NCI-H69 (cell line): ENCODE measurements around the gene VAV2.

ENCODE experiments used
- DNase-seq: peaks from one replicate; lab custom pipeline; 2025; lab: John Stamatoyannopoulos, UW

VAV2 gene

DNA sequence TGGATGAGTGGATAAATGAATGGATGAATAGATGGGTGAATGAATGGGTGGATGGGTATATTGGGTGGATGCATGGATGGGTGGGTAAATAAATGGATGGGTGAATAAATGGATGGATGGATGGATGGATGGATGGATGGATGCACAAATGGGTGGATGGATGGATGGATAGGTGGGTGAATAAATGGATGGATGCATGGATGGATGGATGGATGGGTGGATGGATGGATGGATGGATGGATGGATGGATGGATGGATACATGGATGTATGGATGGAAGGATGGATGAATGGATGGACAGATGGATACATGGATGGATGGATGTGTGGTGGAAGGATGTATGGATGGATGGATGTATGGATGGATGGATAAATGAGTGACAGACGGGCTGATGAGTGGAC is 140.4 kb downstream of the VAV2 start:
- DNase-seq: no peak

DNA sequence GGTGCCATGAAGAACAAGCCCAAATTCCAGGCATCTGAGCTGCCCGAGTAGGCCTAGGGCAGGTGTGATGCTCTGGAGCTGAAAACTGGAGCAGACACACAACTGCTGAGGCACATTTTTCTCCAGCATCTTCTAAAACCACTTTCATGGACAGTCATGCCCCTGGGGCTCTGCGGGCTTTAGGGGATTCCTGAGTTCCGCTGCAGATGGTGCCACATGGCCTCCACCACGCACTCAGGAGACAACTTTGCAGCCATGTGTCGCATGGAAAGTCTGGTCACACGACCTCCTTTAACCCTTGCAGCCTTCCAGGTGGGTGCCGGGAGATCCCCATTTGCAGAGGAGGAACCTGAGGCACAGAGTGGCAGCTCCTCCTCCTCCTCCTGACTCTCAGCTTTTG is 141.2 kb downstream of the VAV2 start:
- DNase-seq: no peak

DNA sequence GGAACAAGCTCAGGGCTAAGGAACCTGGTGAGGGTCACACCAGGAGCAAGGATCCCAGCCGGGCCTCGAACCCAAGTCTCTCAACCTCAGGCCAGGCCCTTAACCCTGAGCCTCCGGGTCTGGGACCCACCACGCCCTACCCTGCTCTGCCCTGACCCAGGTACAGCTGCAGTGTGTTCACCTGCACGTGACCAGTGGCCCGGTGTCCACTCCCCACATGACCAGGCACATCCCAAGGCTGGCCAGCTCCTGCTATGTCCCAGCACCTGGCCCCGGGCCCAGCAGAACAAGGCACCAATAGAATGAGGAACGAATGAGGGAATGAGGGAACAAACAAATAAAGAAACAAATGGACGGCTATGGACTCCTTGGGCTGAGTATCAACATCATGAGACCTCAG is 142.0 kb downstream of the VAV2 start:
- no peak for DNase-seq

DNA sequence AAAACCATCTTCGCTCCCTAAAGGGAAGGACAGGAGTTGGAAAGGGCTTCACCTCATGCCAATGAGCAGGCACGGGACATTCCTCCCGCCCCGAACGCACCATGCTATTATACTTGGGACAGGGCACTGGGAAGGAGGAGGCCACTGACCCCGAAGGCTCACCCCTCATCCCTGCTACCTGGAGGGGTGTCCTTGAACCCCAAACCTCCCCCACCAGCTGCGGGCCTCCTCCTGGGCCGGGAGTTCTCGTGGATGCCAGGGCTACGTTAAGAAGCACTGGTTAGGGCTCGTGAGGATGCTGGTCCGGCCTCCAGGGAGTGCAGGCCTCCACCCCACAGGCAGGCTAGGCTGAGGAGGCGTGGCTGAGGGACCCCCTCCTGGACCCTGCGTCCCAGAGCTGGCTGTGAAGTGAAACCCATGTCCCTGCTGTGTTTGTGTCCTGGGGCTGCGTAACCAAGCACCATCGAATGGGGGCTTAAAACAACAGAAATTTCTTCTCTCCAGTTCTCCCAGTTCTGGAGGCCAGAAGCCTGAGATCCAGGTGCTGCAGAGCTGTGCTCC is 142.9 kb downstream of the VAV2 start:
- no peak for DNase-seq

DNA sequence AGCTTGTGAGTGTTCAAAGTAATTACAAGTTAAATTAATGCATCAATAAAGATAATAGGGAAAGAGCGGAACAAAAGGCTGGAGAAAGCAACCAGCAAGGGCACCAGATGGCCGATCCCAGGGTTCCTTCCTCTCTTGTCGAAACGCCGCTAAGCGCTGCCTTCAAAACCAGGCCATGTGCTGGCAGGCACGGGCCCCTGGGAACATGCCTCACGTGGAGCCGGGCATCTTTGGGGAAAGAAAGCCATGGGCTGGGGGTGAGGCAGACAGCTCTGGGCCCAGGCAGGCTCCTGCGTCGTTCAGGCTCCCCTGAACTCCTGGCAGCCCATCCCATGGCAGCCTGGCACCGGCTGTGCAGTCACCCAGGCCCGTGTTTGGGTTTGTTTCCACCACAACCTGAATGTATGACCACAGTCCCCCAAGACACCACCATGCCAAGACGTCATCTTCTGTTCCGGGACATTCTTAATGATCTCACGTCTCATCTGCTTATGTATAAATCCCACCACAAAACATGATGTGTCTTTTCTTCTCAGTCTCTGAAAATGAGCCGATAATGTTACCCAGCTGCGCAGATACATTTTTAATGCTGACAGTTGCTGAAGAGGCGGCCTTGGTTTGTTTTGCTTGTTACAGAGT is 143.5 kb downstream of the VAV2 start:
- peak; percentile 90 for DNase-seq

DNA sequence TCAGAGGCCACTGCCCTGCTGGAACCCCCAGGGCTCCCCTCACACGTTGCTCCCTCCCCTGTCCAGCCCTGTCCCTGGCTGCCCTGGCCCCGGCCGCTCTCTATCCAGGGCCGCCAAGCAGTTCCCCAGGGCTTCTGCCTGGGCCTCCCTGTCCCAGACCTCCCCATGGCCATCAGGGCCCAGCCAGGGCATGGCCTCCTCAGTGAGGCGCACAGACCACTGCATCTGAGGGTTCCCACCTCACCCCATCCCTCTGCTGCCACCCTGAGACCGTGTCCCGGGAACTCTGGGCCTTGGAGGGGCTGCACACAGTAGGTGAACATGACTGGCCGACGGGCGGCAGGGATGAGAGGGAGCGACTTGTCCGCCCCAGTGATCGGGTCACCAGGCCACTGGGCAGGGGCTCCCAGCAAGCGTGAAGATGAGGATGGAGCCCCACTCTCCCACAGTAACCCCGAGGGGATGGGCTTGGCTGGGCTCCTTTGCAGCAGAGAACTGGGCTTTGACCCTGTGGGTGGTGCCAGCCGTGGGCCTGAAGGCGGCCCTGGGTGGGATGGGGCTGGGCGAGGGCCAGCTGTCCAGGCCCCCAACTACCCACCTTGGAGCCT is 145.5 kb downstream of the VAV2 start:
- no peak for DNase-seq

DNA sequence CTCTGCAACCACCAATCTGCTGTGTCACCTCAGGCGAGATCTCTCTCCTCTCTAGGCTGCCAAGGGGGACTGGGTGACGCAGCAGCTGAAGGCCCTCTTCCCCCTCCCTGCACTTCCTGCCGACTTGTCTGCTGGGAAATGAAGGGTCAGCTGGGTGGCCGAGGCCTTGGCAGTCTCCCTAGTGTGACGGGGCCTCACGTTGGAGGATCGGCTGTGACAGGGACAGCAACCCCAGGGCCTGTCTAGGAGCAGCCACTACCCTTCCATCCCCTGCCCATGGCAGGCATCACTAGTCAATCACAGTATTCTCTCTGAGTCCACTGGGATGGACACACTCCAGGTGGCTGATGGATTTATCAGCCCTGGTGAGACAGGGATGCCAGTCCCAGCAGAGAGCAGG is 146.7 kb downstream of the VAV2 start:
- DNase-seq: peak; percentile 62

DNA sequence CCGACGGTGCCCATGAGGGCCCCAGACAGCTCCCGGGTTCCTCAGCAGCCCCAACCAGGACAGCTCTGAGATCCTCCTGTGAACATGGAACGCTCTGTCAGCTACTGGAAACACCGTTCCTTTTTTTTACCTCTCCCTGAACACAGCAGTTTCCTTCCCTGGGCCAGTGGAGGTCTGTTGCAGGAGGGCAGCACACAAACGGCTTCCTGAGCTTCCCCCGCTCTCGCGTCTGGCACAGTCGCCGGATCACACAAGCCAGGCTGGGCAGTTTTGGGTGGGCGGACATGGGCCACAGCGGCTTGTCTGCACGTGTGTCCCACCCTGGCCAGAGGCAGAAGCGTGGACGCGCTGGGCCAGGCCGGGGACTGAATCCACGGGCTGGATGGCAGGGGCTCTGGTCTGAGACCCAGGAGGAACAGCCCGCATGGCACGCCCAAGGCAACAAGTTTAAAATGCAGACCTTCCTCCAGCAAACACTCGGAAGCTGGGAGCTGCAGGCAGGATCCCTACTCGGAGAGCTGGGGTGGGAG is 147.2 kb downstream of the VAV2 start:
- no peak for DNase-seq

DNA sequence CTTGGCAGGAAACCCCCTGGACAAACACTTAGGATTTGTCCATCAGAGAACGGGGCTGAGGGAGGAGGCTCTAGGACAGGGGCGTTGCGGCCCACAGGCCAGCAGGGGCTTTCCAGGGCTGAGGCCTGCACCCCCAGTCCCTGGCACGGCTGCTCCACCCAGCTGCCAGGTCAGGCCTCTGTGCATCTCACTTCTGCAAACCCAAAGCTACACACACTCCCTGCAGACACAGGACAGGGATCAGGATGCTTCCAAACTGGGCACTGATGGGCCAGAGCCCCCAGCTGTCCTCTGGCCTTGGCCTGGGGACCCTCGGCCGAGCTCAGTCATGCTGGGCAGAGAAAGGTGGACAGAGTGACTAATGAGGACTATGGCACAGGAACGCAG is 147.7 kb downstream of the VAV2 start:
- peak; percentile 61 for DNase-seq

DNA sequence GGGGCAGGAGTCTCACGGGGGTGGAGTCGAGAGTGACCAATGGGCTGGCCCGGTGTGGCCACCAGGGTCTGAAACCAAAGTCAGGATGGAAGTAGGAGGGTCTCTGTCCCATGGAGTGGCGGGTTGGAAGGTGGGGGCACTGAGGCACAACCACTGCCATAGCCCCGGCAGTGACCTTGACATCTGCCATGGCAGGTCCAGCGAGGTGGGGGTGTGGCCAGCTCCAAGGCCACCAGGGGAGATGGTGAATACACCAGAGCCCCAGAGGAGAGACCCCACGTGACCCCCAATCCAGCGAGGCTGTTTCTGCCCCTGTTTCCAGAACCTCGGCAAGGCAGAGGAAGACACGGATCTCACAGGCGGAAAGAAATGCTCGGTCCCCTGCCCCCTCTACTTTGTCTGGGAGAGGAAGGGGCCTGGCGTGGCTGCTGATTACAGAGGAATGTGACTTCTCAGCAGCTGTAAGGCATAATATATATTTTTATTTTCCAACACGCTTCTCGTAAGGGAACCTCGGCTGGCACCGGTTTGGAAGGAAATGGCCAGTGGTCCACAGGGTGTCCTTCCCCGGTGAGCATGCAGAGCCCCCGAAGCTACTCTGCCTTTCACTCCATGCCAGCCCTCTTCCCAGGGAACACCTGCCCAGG is 148.2 kb downstream of the VAV2 start:
- no peak for DNase-seq

DNA sequence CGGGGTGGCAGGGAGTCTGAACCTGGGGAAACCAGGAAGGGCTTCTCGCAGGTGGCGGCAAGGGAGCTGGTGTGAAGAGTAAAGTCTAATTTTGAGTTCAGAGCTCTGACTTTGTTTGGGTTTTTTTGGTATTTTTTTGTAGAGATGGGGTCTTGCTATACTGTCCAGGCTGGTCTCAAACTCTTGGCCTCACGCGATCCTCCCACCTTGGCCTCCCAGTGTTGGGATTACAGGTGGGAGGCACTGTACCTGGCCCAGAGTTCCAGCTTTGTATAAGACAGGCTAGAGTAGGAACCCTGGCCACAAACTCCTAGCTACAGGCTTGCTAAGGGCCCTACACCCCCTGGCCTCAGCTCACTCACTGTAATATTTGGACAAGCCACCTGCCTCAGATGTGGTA is 148.9 kb downstream of the VAV2 start:
- DNase-seq: peak; percentile 66

DNA sequence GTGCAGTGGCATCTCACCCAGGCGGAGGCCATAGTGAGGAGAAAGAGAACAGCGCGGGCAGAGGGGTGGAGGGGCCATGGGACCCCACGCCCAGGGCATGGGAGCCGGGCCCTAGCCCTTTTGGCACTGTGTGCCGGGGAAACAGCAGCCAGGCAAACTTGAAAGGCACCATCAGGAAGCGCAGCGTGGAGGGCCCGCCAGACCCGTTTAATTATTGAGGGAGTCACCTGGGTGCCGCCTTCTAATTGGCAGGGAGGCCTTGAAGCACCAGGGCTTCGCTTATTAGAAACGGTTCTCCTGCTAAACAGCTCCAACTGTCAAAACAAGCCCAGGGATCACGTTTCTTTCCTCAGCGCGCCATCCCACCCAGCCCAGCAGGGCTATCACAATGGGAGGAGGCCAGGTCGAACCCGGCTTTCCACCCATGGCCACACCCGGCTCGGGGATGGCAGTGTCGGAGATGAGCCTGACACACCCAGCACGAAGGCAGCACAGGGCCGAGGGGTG is 149.3 kb downstream of the VAV2 start:
- peak; percentile 99 for DNase-seq

DNA sequence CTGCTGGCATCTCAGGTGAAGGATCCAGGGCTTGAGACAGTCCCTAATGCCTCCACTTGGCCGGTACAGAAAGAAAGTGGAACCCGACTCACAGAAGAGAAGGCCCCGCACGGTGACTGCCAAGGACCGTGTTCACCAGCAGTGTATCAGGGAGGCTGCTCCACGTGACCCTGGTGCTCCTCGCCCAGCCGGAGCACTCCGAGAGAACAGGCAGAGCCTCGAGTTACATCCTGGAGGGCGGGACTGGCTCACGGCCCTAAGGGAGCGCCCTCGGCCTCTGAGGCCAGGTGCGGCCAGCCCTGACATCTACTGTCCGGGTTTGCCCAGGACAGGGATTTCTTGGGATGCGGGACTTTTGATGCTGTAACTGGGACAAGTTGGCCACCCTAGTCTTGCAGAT is 149.9 kb downstream of the VAV2 start:
- peak; percentile 67 for DNase-seq

DNA sequence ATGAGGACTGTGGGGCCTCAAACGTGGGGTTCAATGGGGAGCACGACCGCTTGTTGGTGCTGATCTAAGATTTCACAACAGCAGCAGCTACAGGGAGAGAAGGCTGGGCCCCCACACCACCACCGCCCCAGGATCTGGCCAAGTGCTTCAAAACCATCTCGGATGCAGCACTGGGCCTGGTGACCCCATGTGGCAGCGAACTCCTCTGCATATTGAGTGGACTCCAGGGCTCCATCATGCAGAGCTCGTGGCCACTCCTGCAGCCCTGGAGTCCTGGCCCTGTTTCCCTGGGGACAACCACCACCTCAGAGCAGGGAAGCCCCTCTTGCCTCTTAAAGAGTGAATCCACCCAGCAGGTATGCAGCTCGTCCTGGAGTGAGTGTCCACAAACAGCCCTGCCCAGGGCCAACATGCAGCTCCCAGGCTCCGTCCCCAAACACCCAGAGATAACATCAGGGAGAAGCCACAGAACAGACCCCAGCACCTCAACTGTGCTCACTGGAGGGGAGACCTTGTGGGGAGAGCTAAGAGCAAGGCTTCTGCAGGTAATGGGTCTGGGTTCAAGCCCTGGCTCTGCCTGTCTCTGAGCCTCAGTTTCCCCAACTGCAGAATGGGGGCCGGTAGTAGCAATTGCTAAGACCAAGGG is 150.8 kb downstream of the VAV2 start:
- no peak for DNase-seq

DNA sequence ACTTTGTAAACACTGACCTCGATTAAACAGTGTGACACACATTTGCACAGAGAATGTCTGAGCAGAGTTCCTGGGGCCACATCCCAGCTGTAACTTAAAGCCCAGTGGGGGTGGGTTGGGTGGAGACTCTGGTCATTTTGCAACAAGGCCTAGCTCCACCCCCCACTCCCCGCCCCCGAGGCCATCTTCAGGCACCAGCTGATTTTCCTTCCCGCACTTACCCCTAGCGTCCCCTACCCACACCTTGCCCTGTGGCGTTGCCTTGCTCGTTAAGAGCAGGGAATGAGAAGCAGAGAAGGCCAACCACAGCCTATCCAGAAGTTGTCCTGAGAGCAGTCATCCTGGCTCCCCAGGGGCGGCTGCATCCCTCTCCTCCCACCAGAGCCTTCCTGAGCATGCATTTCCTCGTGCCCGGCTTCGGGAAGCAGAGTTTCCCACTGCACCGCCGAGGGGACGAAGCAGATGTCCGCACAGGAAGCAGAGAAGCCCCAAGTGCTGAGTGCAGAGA is 152.2 kb downstream of the VAV2 start:
- peak; percentile 65 for DNase-seq

DNA sequence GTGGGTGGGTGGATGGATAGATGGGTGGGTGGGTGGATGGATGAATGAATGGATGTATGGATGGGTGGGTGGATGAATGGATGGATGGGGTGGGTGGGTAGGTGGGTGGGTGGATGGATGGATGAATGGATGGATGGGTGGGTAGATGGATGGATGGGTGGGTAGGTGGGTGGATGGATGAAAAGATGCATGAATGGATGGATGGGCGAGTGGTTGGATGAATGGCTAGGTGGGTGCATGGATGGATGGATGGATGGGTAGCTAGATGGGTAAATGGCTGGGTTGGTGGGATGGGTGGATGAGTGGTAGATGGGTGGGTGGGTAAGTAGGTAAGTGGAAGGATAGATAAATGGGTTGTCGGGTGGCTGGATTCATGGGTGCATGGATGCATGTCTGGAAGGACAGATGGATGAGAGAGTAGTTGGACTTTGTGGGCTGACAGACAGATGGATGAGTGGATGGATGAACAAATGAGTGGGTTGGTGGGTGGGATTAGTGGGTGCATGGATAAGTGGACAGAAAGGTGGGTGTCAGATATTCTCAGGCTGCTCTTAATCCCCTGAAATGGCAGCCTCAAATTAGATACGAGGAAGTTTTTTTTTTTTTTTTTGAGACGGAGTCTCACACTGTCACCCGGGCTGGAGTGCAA is 153.1 kb downstream of the VAV2 start:
- DNase-seq: no peak

DNA sequence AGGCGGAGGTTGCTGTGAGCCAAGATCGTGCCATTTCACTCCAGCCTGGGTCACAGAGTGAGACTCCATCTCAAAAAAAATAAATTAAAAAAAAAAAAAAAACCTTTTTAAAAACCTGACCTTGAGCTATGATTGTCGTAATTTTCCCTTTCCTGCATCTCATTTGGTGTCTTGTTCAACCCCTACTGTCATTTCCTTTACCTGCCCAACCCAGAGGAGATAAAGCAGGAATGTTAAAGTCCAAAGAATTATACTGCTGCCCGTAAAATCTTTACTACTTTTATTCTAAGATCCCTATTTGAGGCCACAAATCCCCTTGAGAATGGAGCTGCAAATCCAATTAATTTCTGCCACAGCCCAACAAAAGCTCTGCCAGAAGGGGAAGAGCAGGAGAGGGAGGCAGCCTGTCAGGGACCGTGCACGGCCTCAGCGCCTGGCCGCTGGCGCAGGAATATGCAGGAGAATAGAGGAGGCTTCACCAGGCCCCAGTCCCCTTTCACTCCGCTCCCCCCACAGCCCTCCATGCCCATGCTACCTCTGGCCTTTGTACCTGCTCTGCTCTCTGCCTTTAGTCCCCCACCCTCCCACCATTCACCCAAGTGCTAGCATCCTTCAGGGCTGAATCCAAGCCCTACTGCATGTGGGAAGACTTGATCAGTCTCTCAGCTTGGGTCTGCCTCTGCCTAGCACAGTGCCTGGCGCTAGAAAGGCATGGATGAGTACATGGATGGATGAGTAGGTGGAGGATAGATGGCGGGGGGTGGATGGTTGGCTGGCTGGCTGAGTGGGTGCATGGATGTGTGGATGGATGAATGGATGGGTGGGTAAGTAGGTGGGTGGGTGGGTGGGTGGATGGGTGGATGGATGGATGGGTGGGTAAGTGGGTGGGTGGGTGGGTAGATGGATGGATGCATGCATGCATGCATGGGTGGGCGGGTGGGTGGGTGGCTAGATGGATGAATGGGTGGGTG is 154.2 kb downstream of the VAV2 start:
- DNase-seq: no peak

DNA sequence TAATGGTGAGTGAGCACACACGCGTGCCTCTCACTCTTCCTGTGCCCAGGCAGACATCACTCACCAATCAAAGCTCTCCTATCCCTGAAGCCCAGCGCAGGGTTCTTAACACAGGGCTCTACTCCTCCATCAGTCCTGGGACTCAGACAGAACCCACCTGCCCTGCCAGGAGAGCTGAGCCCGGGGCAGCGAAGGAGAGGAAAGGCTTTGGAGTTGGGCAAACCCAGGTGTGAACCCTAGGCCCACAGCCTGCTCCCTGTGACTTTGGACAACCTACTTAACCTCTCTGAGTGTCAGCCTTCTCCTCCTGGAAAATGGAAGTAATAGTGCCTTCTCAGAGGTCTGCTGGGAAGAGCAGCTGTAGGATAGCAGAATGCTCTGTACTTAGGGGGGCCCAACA is 155.3 kb downstream of the VAV2 start:
- no peak for DNase-seq

DNA sequence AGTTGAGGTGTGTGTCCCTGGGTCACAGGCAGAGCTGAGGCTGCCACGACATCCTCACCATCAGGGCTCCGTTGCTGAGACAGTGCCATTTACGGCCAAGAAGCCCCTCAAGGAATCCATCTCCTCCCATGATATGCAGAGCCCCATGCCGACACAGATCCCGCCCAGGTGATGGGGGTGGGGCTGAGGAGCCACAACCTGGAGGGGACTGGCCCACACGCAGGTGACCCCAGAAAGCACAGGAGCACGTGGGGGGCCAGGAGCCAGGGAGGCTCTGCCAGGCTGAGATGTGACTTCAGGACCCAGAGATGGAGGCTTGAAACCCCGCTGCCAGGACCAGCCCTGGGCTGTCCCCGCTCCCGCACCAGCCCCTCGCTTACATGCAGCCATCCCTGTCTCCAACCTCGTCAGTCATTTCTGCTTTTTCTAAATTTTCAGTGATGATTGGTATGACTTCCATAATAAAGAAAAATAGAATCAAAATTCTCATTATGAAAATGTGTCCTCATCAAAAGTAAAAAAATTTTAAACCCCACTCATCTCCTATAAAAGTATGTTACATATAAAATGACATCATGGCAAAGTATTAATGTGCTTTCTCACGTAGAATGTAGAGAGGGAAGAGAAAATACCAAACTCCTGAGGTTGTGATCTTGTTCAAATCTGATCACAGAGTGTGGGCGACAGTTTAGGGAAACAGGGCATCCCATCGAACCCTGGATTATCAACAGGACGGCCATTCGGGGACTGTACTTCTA is 155.9 kb downstream of the VAV2 start:
- DNase-seq: no peak
